NB4 (cell line): ENCODE data around the gene SPTBN4.

Source experiments
- DNase-seq: peaks from one replicate; pipeline ENCODE4 v3.0.0; 2010; ENCODE audit warnings: low read depth
- H3K4me3 ChIP-seq: one replicate; pipeline ENCODE4 v1.5.1; 2011; ENCODE audit warnings: mild to moderate bottlenecking, low read depth, low read length, moderate library complexity
- MYC ChIP-seq: IDR thresholded peaks from 2 replicates; pipeline ENCODE4 v1.6.1; 2011; ENCODE audit warnings: low read depth, low read length
- POLR2A ChIP-seq: IDR thresholded peaks from 2 replicates; pipeline ENCODE4 v1.6.1; 2011; ENCODE audit warnings: mild to moderate bottlenecking; ENCODE audit not compliant: insufficient read length; ENCODE audit errors: extremely low read depth
- TF ChIP-seq, protein P1 (sequence below): IDR thresholded peaks from one replicate; pipeline ENCODE4 v1.5.1; 2012; ENCODE audit warnings: low read depth, low read length
- TF ChIP-seq, protein P2 (sequence below): IDR thresholded peaks from 2 replicates; pipeline ENCODE4 v1.6.1; 2011; ENCODE audit warnings: low read depth, low read length

SPTBN4 gene

DNA sequence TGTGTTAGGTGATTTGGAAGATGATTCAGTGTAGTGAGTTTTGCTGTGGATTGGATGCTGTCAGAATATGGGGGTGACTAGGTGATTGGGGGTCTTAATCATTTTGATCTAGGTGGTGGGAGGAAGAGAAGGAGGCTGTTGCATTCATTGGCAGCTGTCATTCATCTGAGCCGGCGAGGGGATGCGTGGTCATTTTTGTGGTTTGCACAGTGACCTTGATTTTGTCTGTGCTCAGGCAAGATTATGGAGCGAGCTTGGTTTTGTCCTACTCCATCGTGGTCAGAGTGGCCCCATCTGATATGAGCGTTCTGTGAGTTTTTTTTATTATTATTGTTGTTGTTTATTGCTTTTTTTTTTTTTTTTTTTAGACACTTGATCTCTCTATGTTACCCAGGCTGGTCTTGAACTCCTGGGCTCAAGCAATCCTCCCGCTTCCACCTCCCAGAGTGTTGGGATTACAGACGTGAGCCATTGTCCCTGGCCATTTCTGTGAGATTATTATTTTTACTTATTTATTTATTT is 42.0 kb downstream of the SPTBN4 start:
- TF ChIP-seq, protein P1, sequence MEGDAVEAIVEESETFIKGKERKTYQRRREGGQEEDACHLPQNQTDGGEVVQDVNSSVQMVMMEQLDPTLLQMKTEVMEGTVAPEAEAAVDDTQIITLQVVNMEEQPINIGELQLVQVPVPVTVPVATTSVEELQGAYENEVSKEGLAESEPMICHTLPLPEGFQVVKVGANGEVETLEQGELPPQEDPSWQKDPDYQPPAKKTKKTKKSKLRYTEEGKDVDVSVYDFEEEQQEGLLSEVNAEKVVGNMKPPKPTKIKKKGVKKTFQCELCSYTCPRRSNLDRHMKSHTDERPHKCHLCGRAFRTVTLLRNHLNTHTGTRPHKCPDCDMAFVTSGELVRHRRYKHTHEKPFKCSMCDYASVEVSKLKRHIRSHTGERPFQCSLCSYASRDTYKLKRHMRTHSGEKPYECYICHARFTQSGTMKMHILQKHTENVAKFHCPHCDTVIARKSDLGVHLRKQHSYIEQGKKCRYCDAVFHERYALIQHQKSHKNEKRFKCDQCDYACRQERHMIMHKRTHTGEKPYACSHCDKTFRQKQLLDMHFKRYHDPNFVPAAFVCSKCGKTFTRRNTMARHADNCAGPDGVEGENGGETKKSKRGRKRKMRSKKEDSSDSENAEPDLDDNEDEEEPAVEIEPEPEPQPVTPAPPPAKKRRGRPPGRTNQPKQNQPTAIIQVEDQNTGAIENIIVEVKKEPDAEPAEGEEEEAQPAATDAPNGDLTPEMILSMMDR: no peak
- no peak overlapping the region for H3K4me3 ChIP-seq
- no peak for DNase-seq

DNA sequence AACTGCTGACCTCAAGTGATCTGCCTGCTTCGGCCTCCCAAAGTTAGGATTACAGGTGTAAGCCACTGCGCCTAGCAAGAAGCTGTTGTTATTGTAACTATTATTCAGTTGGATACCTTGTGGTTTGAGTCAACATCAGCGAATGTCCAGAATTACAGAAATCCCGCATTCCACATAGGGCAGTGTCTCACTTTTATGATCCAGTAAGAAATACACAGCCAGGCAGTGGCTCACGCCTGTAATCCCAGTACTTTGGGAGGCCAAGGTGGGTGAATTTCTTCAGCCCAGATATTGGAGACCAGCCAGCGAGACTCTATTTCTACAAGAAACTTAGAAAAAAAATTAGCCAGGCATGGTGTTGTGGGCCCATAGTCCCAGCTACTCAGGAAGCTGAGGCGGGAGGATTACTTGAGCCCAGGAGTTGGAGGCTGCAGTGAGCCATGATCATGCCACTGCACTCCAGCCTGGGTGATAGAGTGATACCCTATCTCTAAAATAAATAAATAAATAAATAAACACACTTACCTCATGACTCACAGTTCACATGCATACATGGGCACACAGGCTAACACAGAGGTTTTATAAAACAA is 43.8 kb downstream of the SPTBN4 start:
- DNase-seq: no peak
- no peak overlapping the region for H3K4me3 ChIP-seq
- TF ChIP-seq, protein P2, sequence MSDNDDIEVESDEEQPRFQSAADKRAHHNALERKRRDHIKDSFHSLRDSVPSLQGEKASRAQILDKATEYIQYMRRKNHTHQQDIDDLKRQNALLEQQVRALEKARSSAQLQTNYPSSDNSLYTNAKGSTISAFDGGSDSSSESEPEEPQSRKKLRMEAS: no peak
- TF ChIP-seq MYC: no peak
- TF ChIP-seq POLR2A: no peak
- TF ChIP-seq, protein P1: no peak

DNA sequence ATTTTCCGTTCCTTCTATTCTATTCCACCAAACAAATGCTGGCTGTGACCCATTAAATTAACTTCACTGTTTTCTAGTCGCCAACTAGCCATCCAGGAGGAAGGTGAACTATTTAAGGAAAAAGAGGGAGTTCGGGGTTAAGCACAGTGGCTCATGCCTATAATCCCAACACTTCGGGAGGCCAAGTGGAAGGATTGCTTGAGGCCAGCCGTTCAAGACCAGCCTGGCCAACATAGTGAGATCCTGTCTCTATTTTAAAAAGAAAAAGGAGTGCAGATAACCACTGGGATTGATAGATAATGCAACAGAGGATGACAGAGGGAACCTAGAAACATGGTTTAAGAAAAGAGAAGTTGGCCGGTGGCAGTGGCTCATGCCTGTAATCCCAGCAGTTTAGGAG is 44.7 kb downstream of the SPTBN4 start:
- no peak overlapping the region for H3K4me3 ChIP-seq
- TF ChIP-seq MYC: no peak
- TF ChIP-seq POLR2A: no peak
- TF ChIP-seq, protein P1: no peak
- TF ChIP-seq, protein P2: no peak
- no peak for DNase-seq

DNA sequence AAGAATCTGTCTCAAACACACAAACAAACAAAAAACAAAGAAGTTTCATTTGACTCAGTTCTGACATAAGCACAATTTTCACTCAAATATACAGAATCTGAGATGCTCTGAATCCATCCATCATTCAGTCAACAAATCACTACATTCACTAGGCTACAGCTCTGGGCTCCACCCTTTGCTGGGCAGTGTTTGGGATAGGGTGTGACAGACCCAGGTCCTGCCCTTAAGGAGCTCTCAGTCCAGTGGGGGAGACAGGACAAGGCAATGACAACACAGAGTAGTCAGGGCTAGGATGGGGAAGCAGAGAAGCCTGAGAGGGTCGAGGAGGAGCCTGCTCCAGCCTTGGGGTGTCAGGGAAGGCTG is 45.3 kb downstream of the SPTBN4 start:
- TF ChIP-seq, protein P2: no peak
- TF ChIP-seq, protein P1: no peak
- no peak for TF ChIP-seq POLR2A
- TF ChIP-seq MYC: no peak
- H3K4me3 ChIP-seq: no peak overlapping the region
- no peak for DNase-seq

DNA sequence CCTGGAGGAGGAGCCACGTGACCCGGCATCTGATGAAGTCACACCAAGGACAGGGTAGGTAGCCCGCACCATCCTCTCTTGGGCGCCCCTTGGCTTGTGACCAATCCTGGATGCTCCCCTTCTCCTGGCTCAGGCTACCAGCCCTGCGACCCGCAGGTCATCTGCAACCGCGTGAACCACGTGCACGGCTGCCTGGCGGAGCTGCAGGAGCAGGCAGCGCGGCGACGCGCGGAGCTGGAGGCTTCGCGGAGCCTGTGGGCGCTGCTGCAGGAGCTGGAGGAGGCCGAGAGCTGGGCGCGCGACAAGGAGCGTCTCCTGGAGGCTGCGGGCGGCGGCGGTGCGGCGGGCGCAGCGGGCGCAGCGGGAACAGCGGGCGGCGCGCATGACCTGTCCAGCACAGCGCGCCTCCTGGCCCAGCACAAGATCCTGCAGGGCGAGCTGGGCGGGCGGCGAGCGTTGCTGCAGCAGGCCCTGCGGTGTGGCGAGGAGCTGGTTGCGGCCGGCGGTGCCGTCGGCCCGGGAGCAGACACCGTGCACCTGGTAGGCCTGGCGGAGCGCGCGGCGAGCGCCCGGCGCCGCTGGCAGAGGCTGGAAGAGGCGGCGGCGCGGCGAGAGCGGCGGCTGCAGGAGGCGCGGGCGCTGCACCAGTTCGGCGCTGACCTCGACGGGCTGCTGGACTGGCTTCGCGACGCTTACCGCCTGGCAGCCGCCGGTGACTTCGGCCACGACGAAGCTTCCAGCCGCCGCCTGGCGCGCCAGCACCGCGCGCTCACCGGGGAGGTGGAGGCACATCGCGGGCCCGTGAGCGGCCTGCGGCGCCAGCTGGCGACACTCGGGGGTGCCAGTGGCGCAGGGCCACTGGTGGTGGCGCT is 45.9 kb downstream of the SPTBN4 start:
- no peak overlapping the region for H3K4me3 ChIP-seq
- DNase-seq: no peak
- TF ChIP-seq POLR2A (no peak), MYC (no peak)
- TF ChIP-seq, protein P2: no peak
- TF ChIP-seq, protein P1: no peak
